ENCODE data around the gene THUMPD1.
"Not testable (repeated sequence)": the region's sequence is repeated elsewhere in the genome, so short reads cannot be mapped to it uniquely, and the experiment has no call there.

Gene THUMPD1

DNA sequence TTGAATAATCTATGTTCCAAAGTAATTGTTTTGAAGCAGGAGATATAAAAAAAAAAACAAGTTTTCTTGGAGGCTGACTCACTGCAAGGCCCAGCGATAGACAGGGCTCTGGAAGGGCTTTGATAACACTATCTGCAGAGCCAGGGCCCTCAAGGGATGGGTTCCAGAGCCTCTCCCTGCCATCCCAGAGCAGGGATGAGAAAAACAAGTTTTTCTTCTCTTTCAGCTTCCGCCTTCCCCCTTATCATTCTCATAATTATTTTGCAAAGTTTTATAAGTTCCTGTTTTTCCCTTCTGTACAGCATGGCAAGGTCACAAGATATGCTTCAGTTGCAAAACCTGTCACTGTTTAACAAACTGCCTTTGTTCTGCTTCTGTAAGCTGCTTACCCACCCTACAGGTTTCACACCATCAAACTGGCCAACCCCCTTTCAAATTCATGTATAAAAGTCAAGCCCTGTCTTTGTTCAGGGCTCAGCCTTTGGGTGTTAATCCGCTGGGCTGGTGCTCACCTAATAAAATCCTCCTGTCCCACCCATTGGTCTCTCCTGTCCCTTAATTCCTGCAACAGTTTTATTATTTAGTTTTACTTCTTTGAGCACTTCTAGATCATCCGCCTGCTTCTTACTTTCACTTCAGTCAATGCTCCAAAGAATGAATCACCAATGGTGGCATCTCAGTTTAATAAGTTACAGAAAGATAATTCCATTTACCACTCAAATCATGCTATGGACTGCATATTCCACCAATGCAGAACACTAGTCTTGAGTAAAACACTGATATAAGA is 5.6 kb upstream of the THUMPD1 start:
- no peak for ATAC-seq

DNA sequence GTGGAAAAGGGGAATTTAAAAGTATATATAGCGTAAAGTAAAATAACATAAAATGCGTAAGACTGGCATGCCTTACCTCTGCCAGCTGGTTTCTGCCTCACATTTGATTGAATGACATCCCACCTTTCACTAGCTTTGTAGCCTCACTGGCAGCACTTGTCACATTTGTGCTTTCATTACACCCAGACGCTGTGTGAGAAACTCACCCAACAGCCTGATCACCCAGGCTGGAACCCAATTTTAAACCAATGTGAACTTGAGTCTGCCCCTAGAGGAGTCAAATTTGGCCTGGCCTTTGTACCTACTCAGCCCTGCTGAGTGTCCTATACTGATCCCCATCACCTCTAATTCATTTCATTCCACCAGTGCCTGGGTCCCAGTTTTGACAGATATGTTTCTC is 4.8 kb upstream of the THUMPD1 start:
- no peak for ATAC-seq

DNA sequence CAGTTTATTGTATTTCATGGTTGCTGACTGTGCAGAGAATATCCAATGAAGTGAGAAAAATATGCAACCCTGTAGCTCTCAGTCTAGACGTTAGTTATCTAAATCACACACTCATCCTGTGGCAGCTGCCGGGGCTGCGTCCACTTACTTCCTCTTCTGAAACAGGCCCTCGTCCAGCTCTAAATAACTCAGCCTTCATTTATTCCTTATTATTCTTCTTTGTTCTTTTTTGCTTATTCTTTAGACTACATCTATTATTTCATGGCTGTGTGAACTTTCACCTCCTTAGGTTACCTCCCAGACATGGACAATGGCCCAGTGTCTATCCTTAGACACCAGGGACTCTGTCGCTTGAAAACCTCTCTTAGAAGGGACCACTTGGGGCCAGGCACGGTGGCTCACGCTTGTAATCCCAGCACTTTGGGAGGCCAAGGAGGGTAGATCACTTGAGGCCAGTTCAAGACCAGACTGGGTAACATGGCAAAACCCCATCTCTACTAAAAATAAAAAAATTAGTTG is 3.4 kb upstream of the THUMPD1 start:
- ATAC-seq: no peak

DNA sequence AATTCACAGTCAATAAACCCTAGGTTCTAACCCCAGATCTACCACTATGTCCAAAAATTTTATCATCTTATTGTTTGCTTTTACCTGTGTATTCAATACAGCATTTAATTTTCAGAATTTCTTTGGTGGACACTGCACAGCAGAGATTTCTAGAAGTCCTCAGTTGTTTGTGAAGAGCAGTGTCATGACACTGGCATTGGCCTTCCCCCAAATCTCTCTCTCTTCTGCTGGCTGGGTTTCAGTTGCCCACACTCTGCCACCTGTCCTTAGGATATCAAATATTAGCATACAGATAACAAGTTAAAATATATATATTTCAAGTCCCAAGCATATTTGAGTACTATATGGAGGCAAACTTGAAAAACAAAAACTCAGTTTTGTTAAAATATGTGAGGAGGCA is 2.0 kb upstream of the THUMPD1 start:
- ATAC-seq: no peak

DNA sequence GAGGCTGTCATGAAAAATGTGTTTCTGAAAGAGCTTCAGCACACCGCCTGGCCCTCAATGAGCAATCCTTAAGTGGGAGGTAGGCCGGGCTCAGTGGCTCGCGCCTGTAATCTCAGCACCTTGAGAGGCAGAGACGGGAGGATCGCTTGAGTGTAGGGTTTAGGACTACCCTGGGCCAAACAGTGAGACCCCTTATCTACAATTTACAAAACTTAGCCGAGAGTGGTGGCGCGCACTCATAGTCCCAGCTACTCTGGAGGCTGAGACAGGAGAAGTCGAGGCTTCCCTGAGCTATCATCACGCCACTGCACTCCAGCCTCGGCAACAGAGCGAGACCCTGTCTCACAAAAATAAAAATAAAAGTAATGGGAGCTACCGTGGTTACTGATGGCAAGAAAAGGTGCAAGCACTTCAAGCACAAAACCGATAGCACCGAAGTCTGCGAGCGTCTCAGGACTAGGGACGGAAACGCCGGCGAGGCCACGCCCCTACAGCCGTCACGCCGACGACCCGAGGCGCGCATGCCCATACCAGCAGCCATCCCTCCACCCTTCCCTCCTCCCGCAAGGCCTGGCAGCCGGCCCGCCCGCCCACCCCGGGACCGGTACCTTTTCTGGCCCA is 607 bp downstream of the THUMPD1 start:
- ATAC-seq: peak; percentile 83 to 85

DNA sequence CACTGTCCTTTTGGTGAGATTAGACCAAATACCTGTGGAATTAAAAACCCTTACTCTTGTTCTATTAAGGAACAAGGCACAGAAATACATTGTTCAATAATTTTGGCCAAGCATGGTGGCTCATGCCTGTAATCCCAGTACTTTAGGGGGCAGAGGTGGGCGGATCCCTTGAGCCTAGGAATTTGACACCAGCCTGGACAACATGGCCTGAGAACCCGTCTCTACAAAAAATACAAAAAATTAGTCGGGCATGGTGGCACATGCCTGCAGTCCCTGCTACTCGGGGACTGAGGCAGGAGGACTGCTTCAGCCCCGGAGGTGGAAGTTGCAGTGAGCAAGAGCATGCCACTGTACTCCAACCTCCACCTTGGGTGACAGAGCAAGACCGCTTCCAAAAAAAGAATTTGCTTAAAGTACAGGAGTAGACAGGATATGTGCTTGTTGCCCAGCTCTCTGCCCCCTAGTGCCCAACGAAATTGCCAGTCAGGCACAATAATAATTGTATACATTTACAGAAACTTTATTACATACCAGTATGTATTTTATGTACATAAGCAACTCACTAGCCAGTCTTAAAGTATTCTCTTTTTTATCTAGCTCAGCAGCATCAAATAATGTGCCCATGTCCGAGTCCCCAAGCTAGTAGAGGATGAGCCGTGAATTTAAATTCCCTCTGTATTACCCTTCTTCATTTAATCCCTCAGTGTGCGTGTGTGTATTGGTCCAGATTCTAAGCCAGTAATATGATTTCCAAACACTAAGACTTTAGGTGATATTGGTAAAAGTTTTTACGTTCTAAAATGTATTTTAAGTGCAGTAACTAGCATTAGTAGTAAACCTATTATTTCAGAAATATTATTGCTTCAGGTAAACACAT is 1.4 kb downstream of the THUMPD1 start:
- no peak for ATAC-seq

DNA sequence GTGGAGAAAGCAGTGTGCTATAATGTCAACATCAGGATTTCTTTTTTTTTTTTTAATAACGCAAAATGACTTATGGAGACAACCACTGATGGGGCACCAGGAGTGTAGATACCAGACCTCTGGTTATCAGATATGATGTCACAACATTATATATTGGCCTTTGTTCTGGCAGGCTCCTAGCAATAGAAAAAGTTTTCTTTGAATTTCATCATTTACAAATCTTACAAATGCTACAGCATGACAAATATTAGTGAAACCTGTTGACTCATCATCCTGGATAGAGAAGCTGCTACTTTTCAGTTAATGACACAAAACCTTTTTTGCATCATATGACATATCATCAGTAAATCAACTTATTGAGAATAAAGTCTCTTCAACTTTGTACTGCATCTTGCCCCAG is 6.1 kb downstream of the THUMPD1 start:
- ATAC-seq: peak; percentile 77 to 92

DNA sequence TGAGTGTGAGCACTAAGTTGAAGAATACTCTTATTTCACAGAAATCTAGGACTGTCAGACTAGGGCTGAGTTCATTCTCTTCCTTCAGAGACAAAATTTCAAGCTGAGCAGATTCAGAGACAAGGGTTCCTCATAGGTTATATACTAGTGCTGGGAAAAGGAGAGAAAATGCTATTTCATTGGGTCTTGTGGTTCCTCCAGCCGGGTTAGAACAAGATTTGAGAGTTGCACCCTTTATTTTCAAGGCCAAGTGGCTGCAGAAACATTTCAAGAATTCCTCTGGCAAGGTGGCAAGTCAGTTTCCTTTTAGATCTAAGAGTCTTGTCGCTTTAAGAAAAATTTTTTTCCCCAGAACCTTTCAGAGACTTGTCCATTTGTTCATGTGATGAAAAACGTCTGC is 6.8 kb downstream of the THUMPD1 start:
- ATAC-seq: no peak

DNA sequence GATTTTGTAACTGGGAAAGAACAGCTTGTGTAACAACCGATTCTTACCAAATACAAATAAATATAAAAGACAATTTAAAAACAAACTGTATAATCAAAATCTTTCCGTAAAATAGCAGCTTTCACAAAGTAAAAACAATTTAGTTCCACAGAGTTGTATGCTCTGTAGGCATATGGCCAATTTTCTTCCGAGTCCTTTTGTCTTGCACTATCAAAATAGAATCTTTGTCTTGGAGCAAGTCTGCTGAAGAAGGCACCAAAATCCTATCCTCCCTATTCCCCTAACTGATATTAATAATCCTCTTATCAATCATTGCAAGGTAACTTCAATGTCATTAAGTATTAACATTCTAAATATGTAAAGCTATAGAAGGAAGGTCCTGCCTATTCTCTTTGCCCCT is 7.6 kb downstream of the THUMPD1 start:
- ATAC-seq: no peak

DNA sequence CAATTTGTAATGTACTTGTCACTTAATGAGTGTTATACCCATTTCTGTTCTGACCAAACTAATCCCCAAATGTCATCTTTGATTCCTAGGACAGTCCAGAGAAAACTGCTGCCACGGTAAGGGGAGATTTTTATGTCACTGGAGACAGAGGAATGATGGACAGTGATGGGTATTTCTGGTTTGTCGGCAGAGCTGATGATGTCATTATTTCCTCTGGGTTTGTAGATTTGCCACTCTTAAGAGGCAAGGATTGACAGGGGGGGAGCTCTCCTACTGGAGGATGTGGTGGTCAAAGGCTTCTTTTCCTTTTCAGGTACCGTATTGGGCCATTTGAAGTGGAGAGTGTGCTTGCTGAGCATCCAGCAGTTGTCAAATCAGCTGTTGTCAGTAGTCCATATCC is 12.5 kb downstream of the THUMPD1 start:
- no peak for ATAC-seq

DNA sequence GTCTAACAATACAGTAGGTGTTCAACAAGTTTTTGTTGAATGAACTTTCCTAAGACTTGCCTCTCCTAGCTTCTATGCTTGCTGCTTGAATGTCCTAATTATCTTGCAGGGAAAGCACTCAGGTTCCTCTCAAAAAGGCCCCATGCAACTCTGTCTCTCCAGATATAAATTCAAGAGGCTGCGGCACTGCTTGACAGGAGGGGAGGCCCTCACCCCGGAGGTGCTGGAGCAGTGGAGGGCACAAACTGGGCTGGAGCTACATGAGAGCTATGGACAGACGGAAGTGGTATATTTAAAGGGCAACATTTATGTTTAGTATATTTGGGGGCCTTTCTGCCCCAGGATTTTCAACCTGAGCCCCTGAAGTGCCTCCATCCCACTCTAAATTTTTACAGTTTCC is 14.4 kb downstream of the THUMPD1 start:
- ATAC-seq: no peak

DNA sequence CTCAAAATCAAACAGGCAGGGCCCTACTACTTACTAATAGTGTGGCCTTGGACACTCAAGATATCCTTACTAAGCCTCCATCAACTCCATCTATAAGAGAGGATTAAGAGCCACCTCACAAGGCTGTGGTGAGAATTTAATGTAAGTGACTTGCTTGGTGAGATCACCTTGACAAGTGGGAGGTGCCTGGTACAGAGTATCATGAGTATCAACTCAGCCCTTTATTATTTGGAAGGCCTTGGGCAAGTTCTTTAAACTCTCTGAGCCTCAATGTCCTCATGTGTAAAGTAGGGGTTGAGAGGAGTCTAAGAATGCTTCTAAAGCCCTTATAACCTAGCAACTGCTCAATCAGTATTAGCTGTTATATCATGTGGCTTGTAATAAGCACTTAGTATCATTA is 15.0 kb downstream of the THUMPD1 start:
- ATAC-seq: no peak

DNA sequence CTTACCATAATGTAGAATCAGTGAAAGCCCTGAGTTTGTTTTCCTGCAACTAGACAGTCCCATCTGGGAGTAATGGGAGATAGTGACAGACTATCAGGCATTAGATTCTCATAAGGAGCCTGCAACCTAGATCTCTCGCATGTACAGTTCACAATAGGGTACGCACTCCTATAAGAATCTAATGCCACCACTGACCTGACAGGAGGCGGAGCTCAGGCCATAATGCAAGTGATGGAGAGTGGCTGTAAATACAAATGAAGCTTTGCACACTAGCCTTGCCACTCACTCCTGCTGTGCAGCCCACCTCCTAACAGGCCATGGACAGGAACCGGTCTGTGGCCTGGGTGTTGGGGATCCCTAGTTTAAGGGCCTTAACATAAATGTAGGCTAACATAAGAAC is 21.4 kb downstream of the THUMPD1 start:
- no peak for ATAC-seq

DNA sequence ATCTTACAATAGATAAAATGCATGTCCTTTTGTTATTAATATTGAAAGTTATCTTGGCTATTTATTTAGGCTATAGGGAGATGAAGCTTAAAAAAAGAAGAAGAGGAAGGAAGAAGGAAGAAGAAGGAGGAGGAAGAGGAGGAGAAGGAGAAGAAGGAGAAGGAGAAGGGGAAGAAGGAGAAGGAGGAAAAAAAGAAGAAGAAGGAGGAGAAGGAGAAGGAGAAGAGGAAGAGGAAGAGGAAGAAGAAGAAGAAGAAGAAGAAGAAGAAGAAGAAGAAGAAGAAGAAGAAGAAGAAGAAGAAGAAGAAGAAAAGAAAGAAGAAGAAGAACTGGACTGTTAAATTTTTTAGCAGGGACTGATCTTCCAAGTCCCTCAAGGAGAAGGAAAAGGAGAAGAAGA is 23.9 kb downstream of the THUMPD1 start:
- ATAC-seq: not testable (repeated sequence)

DNA sequence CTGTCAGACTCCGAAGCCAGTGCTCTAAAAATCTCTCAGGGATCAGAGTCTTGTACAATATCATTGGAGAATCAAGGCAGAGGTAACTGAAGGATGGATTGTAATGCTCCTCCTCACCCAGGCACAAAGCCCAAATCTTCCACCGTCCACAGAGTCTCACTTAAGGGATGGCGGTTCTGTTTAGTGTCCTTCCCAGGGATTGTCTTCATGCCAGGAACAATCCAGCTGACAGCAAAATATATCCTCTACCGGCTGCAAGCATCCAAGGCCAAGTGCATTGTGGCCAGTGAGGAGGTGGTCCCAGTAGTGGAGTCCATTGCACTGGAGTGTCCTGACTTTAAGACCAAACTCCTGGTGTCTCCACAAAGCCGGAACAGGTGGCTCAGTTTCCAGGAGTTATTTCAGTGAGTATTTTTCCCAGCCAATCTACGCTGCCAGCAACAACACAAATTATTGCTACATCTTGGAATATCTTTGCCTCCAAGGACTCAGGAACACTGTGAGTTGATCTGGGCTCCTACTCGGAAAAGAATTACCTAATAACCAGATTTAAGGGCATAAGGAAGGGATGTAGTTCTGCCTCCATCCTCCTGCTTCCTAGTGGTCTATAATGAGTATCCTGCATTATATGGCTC is 30.2 kb downstream of the THUMPD1 start:
- ATAC-seq: no peak

DNA sequence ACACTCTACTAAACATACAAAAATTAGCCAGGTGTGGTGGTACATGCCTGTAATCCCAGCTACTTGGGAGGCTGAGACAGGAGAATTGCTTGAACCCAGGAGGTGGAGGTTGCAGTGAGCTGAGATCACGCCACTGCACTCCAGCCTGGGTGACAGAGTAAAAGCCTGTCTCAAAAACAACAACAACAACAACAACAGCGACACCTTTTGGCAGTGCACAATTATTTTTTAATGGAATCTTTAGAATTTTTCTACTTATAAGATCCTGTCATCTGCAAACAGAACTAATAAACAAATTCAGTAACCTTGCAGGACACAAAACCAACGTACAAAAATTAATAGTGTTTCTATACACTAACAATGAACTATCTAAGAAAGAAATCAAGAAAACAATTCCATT is 33.5 kb downstream of the THUMPD1 start:
- not testable (repeated sequence) for ATAC-seq

DNA sequence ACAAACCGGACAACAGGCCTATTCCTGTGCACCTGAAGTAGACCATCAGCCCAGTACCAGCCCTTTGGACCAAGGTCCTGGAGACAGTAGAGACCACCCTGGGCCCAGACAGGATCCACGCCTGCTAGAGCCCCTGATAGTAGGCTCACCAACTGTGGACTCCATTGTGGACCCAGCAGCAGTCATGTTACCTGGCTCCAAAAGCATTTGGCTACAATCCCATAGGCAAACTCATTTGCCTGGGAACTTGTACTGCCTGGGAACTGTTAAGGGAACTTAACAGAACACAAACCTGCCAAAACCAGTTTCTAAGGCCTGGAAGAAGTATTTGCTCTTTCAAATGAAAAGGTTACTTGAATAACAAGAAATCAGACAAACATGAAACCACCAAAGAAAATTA is 34.2 kb downstream of the THUMPD1 start:
- ATAC-seq: no peak

DNA sequence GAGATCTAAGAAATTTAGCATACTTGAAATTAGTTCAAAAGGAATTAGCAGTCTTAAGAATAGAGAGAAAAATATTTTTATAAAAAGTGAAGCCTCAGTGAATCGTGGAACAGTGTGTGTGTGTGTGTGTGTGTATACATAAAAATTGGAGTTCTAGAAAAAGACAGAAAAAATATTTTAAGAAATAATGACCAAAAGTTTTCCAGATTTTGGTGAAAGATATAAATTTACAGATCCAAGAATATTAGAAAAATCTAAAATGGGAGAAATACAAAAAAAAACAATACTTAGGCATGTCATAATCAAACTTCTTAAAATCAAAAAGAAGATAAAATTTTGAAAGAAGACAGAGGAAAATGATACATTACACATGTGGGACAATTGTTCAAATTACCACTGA is 35.6 kb downstream of the THUMPD1 start:
- ATAC-seq: not testable (repeated sequence)

DNA sequence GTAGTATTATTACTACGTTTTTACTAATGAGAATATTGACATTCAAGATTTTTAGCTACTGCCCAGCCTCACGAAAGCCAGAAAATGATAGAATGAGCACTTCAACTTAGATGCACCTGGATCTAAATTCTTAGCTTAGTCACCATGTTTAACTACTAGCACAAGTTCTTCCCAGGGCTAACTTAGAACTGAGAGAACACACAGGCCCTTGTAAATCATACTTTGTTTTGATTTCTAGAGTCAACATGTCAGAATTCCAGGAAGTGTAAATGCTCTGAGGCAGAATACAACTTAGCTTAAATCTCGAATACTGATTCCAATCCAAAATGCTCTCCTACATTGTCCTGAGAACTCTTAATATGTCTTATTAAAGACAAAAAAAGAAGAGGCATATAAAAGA is 37.3 kb downstream of the THUMPD1 start:
- no peak for ATAC-seq

DNA sequence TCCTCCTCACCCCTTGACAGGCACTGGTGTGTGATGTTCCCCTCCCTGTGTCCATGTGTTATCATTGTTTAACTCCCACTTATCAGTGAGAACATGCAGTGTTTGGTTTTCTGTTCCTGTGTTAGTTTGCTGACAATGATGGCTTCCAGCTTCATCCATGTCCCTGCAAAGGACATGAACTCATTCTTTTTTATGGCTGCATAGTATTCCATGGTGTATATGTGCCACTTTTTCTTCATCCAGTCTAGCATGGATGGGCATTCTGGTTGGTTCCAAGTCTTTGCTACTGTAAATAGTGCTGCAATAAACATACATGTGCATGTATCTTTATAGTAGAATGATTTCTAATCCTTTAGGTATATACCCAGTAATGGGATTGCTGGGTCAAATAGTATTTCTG is 39.9 kb downstream of the THUMPD1 start:
- not testable (repeated sequence) for ATAC-seq

DNA sequence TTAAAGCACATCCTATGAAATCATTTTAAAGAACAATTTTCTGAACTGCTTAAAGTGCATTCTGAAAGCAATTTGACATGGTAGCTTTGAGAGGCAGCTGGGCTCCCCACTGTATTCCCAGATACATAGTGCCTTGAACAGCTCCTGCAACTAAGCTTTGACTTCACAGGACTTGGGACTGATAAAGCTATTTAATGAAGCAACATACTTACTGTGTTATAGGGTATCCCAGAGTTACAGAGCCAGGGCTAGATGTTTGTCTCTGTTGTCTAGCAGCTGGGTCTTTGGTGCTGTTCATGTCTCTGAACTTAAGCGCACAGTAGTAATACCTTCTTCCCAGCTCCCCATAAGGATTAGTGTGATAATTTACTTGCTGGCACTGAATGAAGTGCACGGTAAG is 45.0 kb downstream of the THUMPD1 start:
- ATAC-seq: no peak

DNA sequence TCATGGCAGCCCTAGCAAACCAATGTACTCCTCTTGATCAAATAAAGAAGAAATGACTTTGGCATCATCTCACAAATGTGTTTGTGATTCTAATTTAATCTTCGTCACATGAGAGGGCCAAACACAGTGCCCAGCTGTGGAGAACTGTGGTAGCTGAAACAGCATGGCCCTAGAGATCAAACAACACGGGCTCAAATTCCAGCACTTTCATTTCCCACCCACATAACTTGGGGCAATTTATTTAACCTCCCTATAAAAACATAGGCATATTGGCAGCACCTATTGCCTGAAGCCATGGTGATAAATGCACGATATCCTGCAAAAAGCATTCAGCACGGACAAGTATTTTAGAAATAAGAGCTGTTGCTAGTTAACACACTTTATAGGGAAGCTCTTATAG is 46.6 kb downstream of the THUMPD1 start:
- ATAC-seq: no peak

DNA sequence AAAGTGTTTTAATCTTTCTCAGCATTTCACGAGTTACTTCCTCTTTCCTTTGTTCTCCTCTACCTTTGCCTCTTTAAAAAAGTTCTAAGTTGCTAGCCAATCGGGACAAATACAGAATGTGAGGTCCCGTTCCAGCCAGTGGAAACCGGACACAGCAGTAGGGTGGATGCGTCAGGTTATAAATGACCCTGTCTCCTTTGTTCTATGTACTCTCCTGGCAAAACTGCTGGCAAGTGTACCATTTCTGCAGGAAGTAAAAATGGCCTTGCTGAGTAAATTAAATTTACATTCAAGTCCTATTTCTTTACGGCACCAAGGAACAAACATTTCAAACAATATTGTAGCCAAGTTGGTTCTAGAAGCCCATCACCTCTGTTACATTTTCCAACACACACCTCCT is 47.5 kb downstream of the THUMPD1 start:
- not testable (repeated sequence) for ATAC-seq
